ENCODE measurements around the gene GALNT2. TPM values are rescaled to one million over a fixed set of nuclear protein-coding genes. Genes with fewer than 3 reads are reported as not detected.

Gene GALNT2
- total and polyA plus RNA-seq, 9 of the 15 experiments (the other 6 are each of a cell fraction or from before 2014, with no cell fraction given) = 1.6 to 106 (median 51.9) TPM

- no peak for TF ChIP-seq ELK1 (CRISPR knock-in tag; IDR thresholded peaks at IDR 0.05)
- peak; percentile 60 for TF ChIP-seq RBM25 (IDR thresholded peaks at IDR 0.05; ENCODE audit: low read depth, low read length, severe bottlenecking)
- TF ChIP-seq HNRNPLL (IDR thresholded peaks at IDR 0.05; ENCODE audit: low read depth, low read length, poor library complexity, severe bottlenecking) = no peak
- TF ChIP-seq MTF1 (CRISPR knock-in tag; IDR thresholded peaks at IDR 0.05; ENCODE audit: borderline replicate concordance) = no peak; the same call in 1 of the 2 replicates
- peak; percentile 60; the same call in 1 of the 2 replicates for TF ChIP-seq FOXP4 (CRISPR knock-in tag; IDR thresholded peaks at IDR 0.05; ENCODE audit: borderline replicate concordance)
- TF ChIP-seq WHSC1 (IDR thresholded peaks at IDR 0.05; ENCODE audit: low read length) = no peak
- no peak for TF ChIP-seq ETV6 (IDR thresholded peaks at IDR 0.05; ENCODE audit: borderline replicate concordance in 1 of 2, low read depth in 2 of 2, low read length in 1 of 2)
- no peak for TF ChIP-seq ETV6 (CRISPR knock-in tag; IDR thresholded peaks at IDR 0.05; ENCODE audit: borderline replicate concordance)
- no peak for TF ChIP-seq EGR1 (conservative IDR thresholded peaks at IDR 0.05)
- TF ChIP-seq BRD9 (IDR thresholded peaks at IDR 0.05; ENCODE audit: low read depth, partially characterized antibody) = no peak
- peak; percentile 87 for TF ChIP-seq USF2 (CRISPR knock-in tag; IDR thresholded peaks at IDR 0.05)
- no peak for TF ChIP-seq RFX7 (CRISPR knock-in tag; IDR thresholded peaks at IDR 0.05)
- TF ChIP-seq MLX (CRISPR knock-in tag; conservative IDR thresholded peaks at IDR 0.05) = 0 out of 4 replicates have a peak, but pooled peaks of 1 of the 2 experiments have one; percentile 45
- TF ChIP-seq CBFA2T2 (conservative IDR thresholded peaks at IDR 0.05) = peak; percentile 48
- TF ChIP-seq PTTG1 (tag; IDR thresholded peaks at IDR 0.05; ENCODE audit: low read depth) = peak; percentile 64
- no peak for TF ChIP-seq RBM17 (IDR thresholded peaks at IDR 0.05; ENCODE audit: borderline replicate concordance, low read depth, low read length)
- TF ChIP-seq THRB (CRISPR knock-in tag; conservative IDR thresholded peaks at IDR 0.05) = no peak
- no peak for TF ChIP-seq HMGN3 (IDR thresholded peaks at IDR 0.05; ENCODE audit: borderline replicate concordance, extremely low read depth, insufficient read length, low read depth, low read length)
- TF ChIP-seq CBFA2T3 (IDR thresholded peaks at IDR 0.05) = peak; percentile 25; the same call in 1 of the 2 replicates
- no peak for TF ChIP-seq NUFIP1 (IDR thresholded peaks at IDR 0.05; ENCODE audit: partially characterized antibody)
- TF ChIP-seq MYNN (IDR thresholded peaks at IDR 0.05) = no peak
- TF ChIP-seq MYNN (CRISPR knock-in tag; IDR thresholded peaks at IDR 0.05) = no peak
Measured at GRCh38 chr1:230160957-230161771, 94.1 kb downstream of the GALNT2 start (continued).

Measured in K562 (cell line).